ENCODE measurements around the gene TEK.

The TEK gene

GRCh38 chr9:27176971-27177370, 67.9 kb downstream of the TEK start:
- DNase-seq (ENCODE audit: low read depth in 2 of 3, low spot score in 2 of 3) = no peak

GRCh38 chr9:27179245-27179865, 70.3 kb downstream of the TEK start:
- DNase-seq (ENCODE audit: low read depth in 2 of 3, low spot score in 2 of 3) = no peak

- DNase-seq (ENCODE audit: low read depth in 2 of 3, low spot score in 2 of 3) = no peak
These were observed 72.4 kb downstream of the TEK start for GRCh38 chr9:27181381-27181780.

- DNase-seq (ENCODE audit: low read depth in 2 of 3, low spot score in 2 of 3) = no peak
These were observed 73.4 kb downstream of the TEK start for GRCh38 chr9:27182421-27182820.

DNA sequence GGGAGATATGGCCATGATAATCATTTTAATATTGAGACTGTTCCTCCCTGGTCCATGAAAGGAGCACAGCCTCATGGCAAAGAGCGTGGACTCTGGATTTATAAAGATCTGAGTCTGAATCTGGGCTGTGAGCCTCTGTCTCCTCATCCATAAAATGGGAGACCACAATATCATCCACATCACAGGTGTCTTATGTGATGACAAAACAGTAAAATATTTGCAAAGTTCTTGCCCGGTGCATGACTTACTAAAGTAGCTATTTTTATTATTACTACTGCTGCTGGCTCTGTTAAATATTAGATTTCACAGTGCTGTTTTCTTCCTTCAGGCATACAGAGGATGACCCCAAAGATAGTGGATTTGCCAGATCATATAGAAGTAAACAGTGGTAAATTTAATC, 74.1 kb downstream of the TEK start:
- no peak for DNase-seq (ENCODE audit: low read depth in 2 of 3, low spot score in 2 of 3)

- no peak for DNase-seq (ENCODE audit: low read depth in 2 of 3, low spot score in 2 of 3)
These were observed 74.7 kb downstream of the TEK start for GRCh38 chr9:27183701-27184100.

- no peak for DNase-seq (ENCODE audit: low read depth in 2 of 3, low spot score in 2 of 3)
These were observed 75.7 kb downstream of the TEK start for GRCh38 chr9:27184556-27185351.

DNA sequence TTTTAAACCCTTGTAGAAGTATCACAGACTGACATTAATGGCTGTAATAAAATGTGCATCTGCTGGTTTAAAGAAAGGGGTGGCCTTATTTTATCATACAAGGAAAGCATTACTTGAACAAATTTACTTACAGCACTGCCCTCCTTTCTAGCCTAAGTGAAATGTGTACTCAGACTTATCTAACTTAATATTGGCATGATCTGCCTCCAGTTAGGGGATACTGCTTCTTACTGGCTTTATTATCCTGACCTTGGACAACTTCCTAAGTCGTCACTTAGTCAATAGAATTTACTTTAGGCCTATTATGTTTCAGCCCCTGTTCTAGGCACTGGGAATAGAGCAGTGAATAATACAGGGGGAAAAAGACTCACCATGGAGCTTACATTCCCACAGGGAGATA, 79.4 kb downstream of the TEK start:
- DNase-seq (ENCODE audit: low read depth in 2 of 3, low spot score in 2 of 3) = no peak

GRCh38 chr9:27189426-27189825, 80.4 kb downstream of the TEK start:
- DNase-seq (ENCODE audit: low read depth in 2 of 3, low spot score in 2 of 3) = no peak

DNA sequence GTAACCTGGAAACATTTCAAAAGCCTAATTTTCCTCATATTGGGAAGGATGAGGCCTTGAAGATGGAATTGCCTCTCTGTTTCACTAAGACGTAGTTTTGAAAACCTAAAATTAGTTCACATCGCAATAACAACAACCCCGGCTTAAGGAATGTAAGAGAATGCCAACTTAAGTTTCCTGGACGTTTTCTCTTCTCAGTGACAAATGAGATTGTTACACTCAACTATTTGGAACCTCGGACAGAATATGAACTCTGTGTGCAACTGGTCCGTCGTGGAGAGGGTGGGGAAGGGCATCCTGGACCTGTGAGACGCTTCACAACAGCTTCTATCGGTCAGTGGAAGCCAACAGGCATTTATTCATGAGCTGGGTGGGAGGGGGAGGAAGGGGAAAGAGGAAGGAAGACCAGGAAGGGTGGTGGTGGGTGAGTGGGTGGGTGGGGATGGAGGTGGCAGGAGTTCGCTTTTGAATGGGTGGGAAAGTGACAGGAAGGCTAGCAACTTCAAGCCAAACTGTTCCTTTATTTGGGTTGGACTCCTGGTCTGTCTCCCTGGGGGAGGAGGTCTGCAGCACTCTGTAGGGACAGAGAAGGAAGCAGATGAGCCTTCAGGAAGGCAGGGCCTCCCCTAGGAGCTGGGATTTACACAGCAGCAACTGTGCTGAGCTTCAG, 83.4 kb downstream of the TEK start:
- DNase-seq (ENCODE audit: low read depth in 2 of 3, low spot score in 2 of 3) = no peak

- no peak for DNase-seq (ENCODE audit: low read depth in 2 of 3, low spot score in 2 of 3)
These were observed 84.9 kb downstream of the TEK start for GRCh38 chr9:27193886-27194285.

- DNase-seq (ENCODE audit: low read depth in 2 of 3, low spot score in 2 of 3) = no peak
These were observed 85.5 kb downstream of the TEK start for GRCh38 chr9:27194401-27195091.

DNA sequence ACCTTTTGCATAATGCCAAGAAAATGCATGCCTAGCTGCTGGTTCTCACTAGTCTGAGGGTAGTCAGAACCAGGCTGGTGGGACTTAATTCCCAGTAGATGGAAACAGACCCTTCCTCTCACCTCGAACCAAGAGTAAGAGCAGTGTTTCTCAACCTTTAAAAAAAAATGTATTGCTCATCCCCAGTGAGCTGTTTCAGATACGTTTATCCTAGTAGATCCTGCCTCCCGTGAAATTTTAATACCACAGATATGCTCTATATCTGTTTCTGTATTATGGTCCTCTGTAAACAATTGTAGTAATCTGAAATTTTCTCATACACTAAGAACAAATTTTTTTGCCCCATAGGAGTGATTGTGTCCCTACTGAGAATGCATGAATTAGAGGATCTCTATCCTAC, 86.2 kb downstream of the TEK start:
- DNase-seq (ENCODE audit: low read depth in 2 of 3, low spot score in 2 of 3) = no peak

- DNase-seq (ENCODE audit: low read depth in 2 of 3, low spot score in 2 of 3) = no peak
These were observed 87.4 kb downstream of the TEK start for GRCh38 chr9:27196383-27196782.

DNA sequence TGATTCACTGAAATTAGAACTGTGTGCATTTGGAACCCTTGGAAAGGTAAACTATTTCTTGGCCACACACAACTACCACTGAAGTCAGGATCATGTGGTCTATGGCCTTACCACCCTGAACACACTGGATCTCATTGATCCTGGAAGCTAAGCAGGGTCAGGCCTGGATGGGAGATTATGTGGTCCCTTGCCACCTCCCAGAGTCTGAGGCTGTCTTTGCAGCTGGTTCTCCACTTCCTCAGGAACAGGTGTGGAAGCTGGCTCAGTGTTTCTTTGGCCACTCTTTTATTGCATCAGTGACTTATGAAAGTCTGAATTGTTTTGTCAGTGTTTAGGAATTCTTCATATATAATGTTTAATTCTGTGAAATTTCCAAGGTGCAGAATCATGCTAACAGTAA, 89.2 kb downstream of the TEK start:
- DNase-seq (ENCODE audit: low read depth in 2 of 3, low spot score in 2 of 3) = no peak

- no peak for DNase-seq (ENCODE audit: low read depth in 2 of 3, low spot score in 2 of 3)
These were observed 93.0 kb downstream of the TEK start for GRCh38 chr9:27202056-27202455.

GRCh38 chr9:27203783-27204182, 94.8 kb downstream of the TEK start:
- no peak for DNase-seq (ENCODE audit: low read depth in 2 of 3, low spot score in 2 of 3)

- no peak for DNase-seq (ENCODE audit: low read depth in 2 of 3, low spot score in 2 of 3)
These were observed 95.6 kb downstream of the TEK start for GRCh38 chr9:27204578-27204977.

- DNase-seq (ENCODE audit: low read depth in 2 of 3, low spot score in 2 of 3) = no peak
These were observed 96.2 kb downstream of the TEK start for GRCh38 chr9:27205198-27205597.

- no peak for DNase-seq (ENCODE audit: low read depth in 2 of 3, low spot score in 2 of 3)
These were observed 97.0 kb downstream of the TEK start for GRCh38 chr9:27206041-27206440.

GRCh38 chr9:27209034-27209433, 100.0 kb downstream of the TEK start:
- DNase-seq (ENCODE audit: low read depth in 2 of 3, low spot score in 2 of 3) = no peak

DNA sequence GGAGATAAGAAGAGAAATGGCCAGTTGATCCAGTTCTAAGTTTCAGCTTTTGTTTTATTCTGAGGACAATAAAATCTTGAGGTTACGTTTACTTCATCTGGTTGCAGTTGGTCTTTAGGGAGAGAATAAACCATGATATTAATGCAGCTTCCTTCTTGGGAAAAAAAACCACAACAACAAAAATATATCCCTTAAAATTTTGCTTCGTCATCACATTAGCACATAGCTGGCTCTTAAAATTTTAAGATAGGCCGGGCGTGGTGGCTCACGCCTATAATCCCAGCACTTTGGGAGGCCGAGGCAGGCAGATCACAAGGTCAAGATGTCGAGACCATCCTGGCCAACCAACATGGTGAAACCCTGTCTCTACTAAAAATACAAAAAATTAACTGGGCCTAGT, 101.6 kb downstream of the TEK start:
- no peak for DNase-seq (ENCODE audit: low read depth in 2 of 3, low spot score in 2 of 3)
